Renal cortex interstitium (tissue), 11 donors: ENCODE data around the gene KCNK1. TPM values are rescaled to one million over a fixed set of nuclear protein-coding genes. Genes with fewer than 3 reads are reported as not detected.
"Not testable (repeated sequence)": the region's sequence is repeated elsewhere in the genome, so short reads cannot be mapped to it uniquely, and the experiment has no call there.

Experiments used
- DNase-seq, 11 donors: peaks; one replicate each; pipeline ENCODE4 v3.0.0-alpha.2; 2013; ENCODE audit warnings: low read depth in 9 of 11, low spot score in 4 of 11; ENCODE audit errors: extremely low read depth in 1 of 11
- polyA plus RNA-seq, 3 donors: library from polyadenylated mRNA; unstranded; fragments of 120-200 nt; gene quantifications; one replicate each; pipeline ENCODE4 v1.2.1, GENCODE V29; 2013; ENCODE audit not compliant: insufficient read length in 3 of 3

KCNK1 gene
- polyA plus RNA-seq, 3 donors: 5.9 to 11.5 (median 7.9) TPM

GRCh38 chr1:233599542-233600073, 14.3 kb upstream of the KCNK1 start:
- DNase-seq: no peak

- DNase-seq: no peak
These were observed 13.4 kb upstream of the KCNK1 start for GRCh38 chr1:233600488-233600887.

DNA sequence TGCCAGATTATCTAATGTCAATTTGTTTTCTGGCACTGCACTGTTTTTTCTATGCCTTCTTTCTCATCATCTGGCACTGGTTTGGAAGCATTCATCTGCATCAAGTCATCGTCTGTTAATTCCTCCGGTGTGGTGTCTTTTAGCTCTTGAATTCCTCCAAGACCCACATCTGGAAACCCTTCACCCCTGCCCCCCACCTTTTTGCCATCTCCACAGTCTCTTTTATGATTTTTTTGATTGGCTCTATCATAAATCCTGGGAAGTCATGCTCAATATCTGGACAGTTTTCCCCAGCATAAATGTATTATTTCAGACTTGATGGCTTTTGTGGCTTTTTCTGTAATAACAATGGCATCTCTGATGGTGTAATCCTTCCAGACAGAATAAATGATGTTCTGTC, 10.4 kb upstream of the KCNK1 start:
- no peak for DNase-seq

GRCh38 chr1:233605205-233605604, 8.7 kb upstream of the KCNK1 start:
- DNase-seq: no peak

DNA sequence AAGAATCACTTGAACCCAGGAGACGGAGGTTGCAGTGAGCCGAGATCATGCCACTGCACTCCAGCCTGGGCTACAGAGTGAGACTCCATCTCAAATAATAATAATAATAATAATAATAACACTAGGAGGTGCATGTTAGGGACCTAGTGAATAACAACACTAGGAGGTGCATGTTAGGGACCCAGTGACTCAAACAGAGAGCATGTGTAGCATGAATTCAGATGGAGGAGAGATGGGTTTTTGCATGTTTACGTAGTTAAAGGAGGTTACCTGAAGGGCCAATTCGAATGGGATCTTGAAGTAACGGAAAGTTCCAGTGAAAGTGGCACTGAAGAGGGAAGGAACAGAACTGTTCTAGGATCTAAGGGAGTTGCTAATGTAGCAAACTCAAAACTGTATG, 7.1 kb upstream of the KCNK1 start:
- no peak for DNase-seq

GRCh38 chr1:233607252-233608119, 6.4 kb upstream of the KCNK1 start:
- no peak for DNase-seq

DNA sequence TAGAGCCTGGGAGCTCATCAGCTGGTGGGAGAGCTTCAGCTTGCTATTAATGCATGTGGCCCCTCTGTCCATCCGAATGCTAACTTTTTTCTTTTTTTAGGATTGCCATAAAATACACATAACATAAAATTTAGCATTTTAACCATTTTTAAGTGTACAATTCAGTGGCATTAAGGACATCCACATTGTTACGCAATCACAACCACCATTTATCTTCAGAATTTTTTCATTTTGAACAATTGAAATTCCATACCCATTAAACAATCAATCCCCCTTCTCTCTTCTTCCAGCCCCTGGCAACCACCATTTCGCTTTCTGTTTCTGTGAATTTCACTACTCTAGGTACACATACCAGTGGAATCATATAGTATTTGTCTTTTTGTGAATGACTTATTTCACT, 4.9 kb upstream of the KCNK1 start:
- DNase-seq: no peak

DNA sequence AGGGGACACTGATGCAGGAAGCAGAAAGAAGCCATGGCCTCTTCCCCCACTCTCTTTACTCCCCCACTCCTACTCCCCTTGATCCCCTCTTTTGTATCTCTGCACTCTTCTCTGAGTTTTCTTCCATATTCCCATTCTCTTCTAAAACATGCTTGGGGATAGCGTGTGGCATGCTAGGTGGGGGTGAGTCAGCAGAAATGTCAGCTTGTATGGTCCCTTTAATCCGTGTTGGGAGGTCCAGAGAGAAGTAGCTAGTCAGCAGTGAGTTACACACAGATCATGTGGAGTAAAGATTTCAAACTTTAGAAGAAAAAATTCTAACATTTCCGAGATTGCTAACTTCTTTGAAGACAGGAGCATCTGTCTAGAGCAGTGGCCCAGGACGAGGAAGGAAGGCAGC, 4.0 kb upstream of the KCNK1 start:
- no peak for DNase-seq

GRCh38 chr1:233610628-233611027, 3.3 kb upstream of the KCNK1 start:
- no peak for DNase-seq

- not testable (repeated sequence) for DNase-seq
These were observed 2.5 kb upstream of the KCNK1 start for GRCh38 chr1:233611363-233611762.

GRCh38 chr1:233614173-233614742, 352 bp downstream of the KCNK1 start:
- DNase-seq: peak in 6 of 11 donors; percentile 29 to 48 (median 44)

DNA sequence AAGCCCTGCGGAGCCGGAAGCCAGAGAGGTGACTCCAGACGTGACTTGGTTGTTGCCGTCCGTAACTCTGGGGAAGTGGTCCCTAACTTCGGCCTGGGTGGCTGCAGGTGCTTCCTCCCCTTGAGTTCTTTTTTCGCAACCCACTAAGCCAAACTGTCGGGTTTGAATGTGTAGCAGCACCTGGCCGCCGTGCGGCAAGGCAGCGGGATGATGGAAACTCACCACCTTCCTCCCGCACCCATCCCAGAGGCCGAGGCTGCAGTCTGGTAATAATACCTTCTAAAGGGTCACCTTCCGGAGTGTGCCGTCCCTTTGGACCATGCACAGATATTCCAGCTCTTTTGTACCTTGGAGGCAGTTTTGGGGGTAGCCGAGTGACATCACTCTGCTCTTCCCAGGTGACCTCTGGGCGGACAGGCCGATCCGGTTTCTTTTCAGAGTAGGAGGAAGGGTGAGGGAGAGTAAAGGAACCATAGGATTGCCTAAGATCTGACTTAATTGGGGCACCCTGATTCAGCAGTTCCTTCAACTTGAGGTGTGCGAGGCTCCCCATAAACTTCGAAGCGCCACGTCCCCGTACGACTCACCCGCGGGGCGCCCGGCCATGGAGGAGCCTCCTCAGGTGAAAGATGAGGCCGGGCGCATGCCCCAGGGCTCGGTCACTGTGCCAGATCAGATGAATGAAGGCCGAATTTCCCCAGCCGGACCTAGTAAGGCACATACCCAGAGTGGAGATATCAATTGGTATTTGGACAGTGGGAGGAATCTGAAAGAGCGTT, 1.0 kb downstream of the KCNK1 start:
- peak in 2 of 11 donors; percentile 2 to 24 for DNase-seq

- DNase-seq: no peak
These were observed 1.7 kb downstream of the KCNK1 start for GRCh38 chr1:233615571-233615970.

DNA sequence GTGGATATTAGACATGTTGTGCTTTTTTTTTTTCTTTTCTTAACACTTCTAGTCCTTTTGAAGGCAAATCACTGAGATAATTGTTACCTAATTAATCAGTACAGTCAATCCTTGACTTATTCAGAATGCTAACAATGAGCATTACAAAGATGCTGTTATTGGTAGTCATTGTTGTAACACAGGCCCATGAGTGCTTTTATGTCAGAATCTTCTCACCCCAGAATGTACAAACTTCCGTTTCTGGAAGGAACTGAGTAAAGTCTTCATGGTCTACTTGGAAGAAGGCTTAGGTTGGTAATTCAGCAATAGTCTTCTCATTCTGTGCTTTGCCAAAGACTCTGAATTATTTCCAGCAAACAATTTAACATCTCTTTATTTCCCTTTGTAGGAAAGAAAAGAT, 3.1 kb downstream of the KCNK1 start:
- DNase-seq: no peak

DNA sequence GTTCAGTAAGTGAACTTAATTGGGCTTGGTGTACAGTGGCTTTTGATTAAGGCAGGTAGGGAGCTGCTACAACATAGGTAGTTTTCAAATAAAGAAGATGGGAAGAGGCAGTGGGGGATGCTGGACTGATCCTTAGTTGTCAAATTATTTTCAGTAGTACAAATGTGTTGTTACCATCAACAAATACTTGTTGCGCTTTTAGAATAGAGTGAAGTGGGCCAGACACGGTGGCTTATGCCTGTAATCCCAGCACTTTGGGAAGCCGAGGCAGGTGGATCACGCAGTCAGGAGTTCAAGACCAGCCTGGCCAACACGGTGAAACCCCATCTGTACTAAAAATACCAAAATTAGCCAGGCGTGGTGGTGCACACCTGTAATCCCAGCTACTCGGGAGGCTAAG, 5.5 kb downstream of the KCNK1 start:
- DNase-seq: not testable (repeated sequence)

- no peak for DNase-seq
These were observed 6.2 kb downstream of the KCNK1 start for GRCh38 chr1:233620065-233620464.

DNA sequence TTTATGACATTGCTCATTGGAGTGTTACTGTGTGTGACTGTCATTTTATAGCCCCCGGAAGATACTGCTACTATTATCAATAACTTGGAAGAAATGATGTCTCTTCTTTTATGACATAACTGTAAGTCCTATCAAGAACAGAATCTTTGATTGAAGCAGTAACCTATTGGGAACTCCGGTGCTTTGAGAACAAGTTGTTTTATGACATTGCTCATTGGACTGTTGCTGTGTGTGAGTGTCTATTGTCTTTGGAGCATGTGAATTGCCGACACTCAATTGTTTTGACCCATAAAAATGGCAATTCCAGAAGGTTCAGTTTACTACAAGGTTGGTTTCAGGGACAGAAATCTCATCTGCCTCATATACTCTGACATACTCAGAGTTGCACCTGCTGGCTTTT, 8.0 kb downstream of the KCNK1 start:
- no peak for DNase-seq

DNA sequence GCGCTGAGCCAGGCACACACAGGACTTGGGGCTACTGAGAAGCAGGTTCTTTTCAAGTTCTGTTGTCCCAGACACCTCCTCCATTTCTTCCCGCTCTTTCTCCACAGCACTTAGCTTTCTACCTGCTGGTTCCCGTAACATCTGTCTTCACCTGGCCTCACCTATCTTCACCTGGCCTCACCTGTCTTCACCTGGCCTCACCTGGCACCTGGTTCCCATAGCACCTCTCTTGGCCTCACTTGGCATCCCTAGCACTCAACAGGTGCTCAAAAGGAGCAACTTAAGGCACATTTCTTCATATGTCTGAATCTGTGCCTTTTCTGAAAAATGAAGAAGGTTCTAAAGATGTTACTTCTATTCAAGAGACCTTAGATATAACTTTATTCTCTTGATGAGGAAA, 10.4 kb downstream of the KCNK1 start:
- DNase-seq: no peak

- DNase-seq: no peak
These were observed 11.2 kb downstream of the KCNK1 start for GRCh38 chr1:233625087-233625486.

GRCh38 chr1:233625510-233625981, 11.6 kb downstream of the KCNK1 start:
- DNase-seq: no peak
